Fibroblast of lung (primary cell): Measurements from ENCODE around the gene ABCC9. TPM values are rescaled to one million over a fixed set of nuclear protein-coding genes. Genes with fewer than 3 reads are reported as not detected.
A peak's percentile ranks its signal among the peaks of the same experiment; 100 is the strongest.

Source experiments
- DNase-seq, 2 donors: peaks; one replicate each; pipeline versions ENCODE4 v3.0.0 to v3.0.0-alpha.2; 2010; ENCODE audit warnings: low read depth in 2 of 2
- H2AFZ ChIP-seq: 2 replicates; pipeline ENCODE4 v1.5.1; 2012; ENCODE audit warnings: low read length, control low read depth, inconsistent platforms
- H3K27ac ChIP-seq: 2 replicates; pipeline ENCODE4 v1.5.1; 2011; ENCODE audit warnings: low read length, control low read depth; ENCODE audit not compliant: insufficient read depth
- H3K27me3 ChIP-seq: 2 replicates; pipeline ENCODE4 v1.5.1; 2011; ENCODE audit warnings: mild to moderate bottlenecking, low read length; ENCODE audit not compliant: control insufficient read depth, insufficient read depth
- H3K36me3 ChIP-seq: 2 replicates; pipeline ENCODE4 v1.5.1; 2011; ENCODE audit warnings: low read length; ENCODE audit not compliant: control insufficient read depth, insufficient read depth
- H3K4me1 ChIP-seq: 2 replicates; pipeline ENCODE4 v1.5.1; 2011; ENCODE audit warnings: low read length; ENCODE audit not compliant: control insufficient read depth, insufficient read depth; ENCODE audit errors: extremely low read depth
- H3K4me2 ChIP-seq: 2 replicates; pipeline ENCODE4 v1.5.1; 2011; ENCODE audit warnings: low read length, control low read depth; ENCODE audit not compliant: insufficient read depth; ENCODE audit errors: extremely low read depth
- H3K4me3 ChIP-seq, 4 experiments: fragments of 200-600 bp in 1 of 4; sonication (generic) in 1 of 4; replicated peaks in 1 of 4; 2 replicates each; pipeline ENCODE4 v1.5.1; 2011 to 2016; ENCODE audit warnings: low read length in 4 of 4, low read depth in 3 of 4, mild to moderate bottlenecking in 3 of 4, control low read depth in 2 of 4, inconsistent platforms in 1 of 4, mixed read lengths in 1 of 4; ENCODE audit not compliant: insufficient read depth in 1 of 4; ENCODE audit errors: control extremely low read depth in 1 of 4
- H3K79me2 ChIP-seq: 2 replicates; pipeline ENCODE4 v1.5.1; 2012; ENCODE audit warnings: mild to moderate bottlenecking, low read length, inconsistent platforms; ENCODE audit not compliant: control insufficient read depth, insufficient read depth
- H3K9ac ChIP-seq: 2 replicates; pipeline ENCODE4 v1.5.1; 2011; ENCODE audit warnings: mild to moderate bottlenecking, low read length, control low read depth; ENCODE audit not compliant: insufficient read depth
- H3K9me3 ChIP-seq: 2 replicates; pipeline ENCODE4 v1.5.1; 2012; ENCODE audit warnings: low read depth, low read length; ENCODE audit not compliant: control insufficient read depth, insufficient read depth
- H4K20me1 ChIP-seq: 2 replicates; pipeline ENCODE4 v1.5.1; 2011; ENCODE audit warnings: low read length; ENCODE audit not compliant: control insufficient read depth, insufficient read depth; ENCODE audit errors: extremely low read depth
- CTCF ChIP-seq, 2 donors: IDR thresholded peaks in 1 of 2; conservative IDR thresholded peaks in 1 of 2; 1 replicate in 1 of 2; 2 replicates in 1 of 2; pipeline ENCODE4 v1.5.1; 2011 to 2012; ENCODE audit warnings: low read length in 2 of 2, control low read depth in 1 of 2, inconsistent platforms in 1 of 2, low read depth in 1 of 2, mild to moderate bottlenecking in 1 of 2
- EZH2 ChIP-seq: IDR thresholded peaks from 2 replicates; pipeline ENCODE4 v1.5.1; 2012; ENCODE audit warnings: low read length, control low read depth, mild to moderate bottlenecking; ENCODE audit errors: missing control alignments
- polyA plus RNA-seq, 2 donors: library from polyadenylated mRNA; depleted of rRNA in 1 of 2; stranded (reverse) in 1 of 2; unstranded in 1 of 2; fragments of >200 nt; gene quantifications; 2 replicates each; pipeline ENCODE4 v1.2.1, GENCODE V29; 2011 to 2012; ENCODE audit warnings: missing spikeins in 1 of 2
- total RNA-seq: library from RNA; depleted of rRNA; stranded (reverse); fragments of >200 nt; gene quantifications from 2 replicates; pipeline ENCODE4 v1.2.1, GENCODE V29; 2014

The ABCC9 gene
- total and polyA plus RNA-seq, 2 donors (not counting 1 experiment from before 2014, with no cell fraction given) = 9.9 to 31.1 TPM

GRCh38 chr12:21751517-21751916, 189.7 kb downstream of the ABCC9 start:
- Histone ChIP-seq H3K4me2 (no peak overlapping the region), H3K9me3 (no peaks in the 10 kb centered on the region), H3K9ac (no peak overlapping the region), H3K4me3 (no peak overlapping the region), H3K79me2 (no peaks in the 10 kb centered on the region), H3K27ac (no peak overlapping the region), H2AFZ (no peak overlapping the region), H3K36me3 (no peaks in the 10 kb centered on the region), H3K4me1 (peaks cover 2% of the 10 kb centered on the region), H3K27me3 (no peaks in the 10 kb centered on the region), H4K20me1 (no peaks in the 10 kb centered on the region)
- peak; percentile 7 to 83 for DNase-seq
- TF ChIP-seq CTCF (conservative IDR thresholded peaks at IDR 0.05 in 1 of 2, IDR thresholded peaks at IDR 0.05 in 1 of 2; ENCODE audit: low read depth in 1 of 2, low read length in 2 of 2) (no peak), EZH2 (no peak)

Other genes with a start within 250 kb of the ABCC9 start
- 7.4 and 13.2 TPM in 2 replicates for gene KCNJ8, start 166.7 kb downstream of the ABCC9 start, total RNA-seq
- 5.7 and 17.7 TPM in 2 replicates for gene KCNJ8, start 166.7 kb downstream of the ABCC9 start, polyA plus RNA-seq
- gene CMAS, start 104.8 kb upstream of the ABCC9 start, total RNA-seq = 19.0 and 24.3 TPM in 2 replicates
- gene CMAS, start 104.8 kb upstream of the ABCC9 start, polyA plus RNA-seq = 22.3 and 25.6 TPM in 2 replicates